ENCODE data around the gene C12orf76.
"Not testable (repeated sequence)": the region's sequence is repeated elsewhere in the genome, so short reads cannot be mapped to it uniquely, and the experiment has no call there.

Gene C12orf76

GRCh38 chr12:110012137-110012536, 36.2 kb downstream of the C12orf76 start:
- Histone ChIP-seq H3K4me3 (ENCODE audit: low read depth in 1 of 2, low read length in 2 of 2) (no peak overlapping the region), H3K36me3 (ENCODE audit: insufficient read depth, low read length) (peaks cover 34% of the 10 kb centered on the region), H3K9ac (ENCODE audit: low read depth, low read length) (no peak overlapping the region), H3K27me3 (ENCODE audit: insufficient read depth, low read length, poor library complexity) (no peaks in the 10 kb centered on the region), H3K4me2 (ENCODE audit: insufficient read depth, low read length) (no peak overlapping the region), H3K79me2 (ENCODE audit: insufficient read depth, low read length) (peaks cover 33% of the 10 kb centered on the region), H3K4me1 (ENCODE audit: insufficient read depth, low read length) (no peaks in the 10 kb centered on the region; the same call in none of the 2 replicates), H3K27ac (ENCODE audit: low read length) (no peak overlapping the region), H3K9me3 (ENCODE audit: insufficient read depth, low read length, severe bottlenecking) (no peaks in the 10 kb centered on the region), H4K20me1 (ENCODE audit: insufficient read depth, low read length) (no peaks in the 10 kb centered on the region; the same call in 1 of the 2 replicates), H2AFZ (ENCODE audit: low read depth, low read length) (no peak overlapping the region)
- ATAC-seq (ENCODE audit: insufficient read depth, low read depth) (no peak), DNase-seq (no peak)
- TF ChIP-seq CTCF (IDR thresholded peaks at IDR 0.05; ENCODE audit: borderline replicate concordance, extremely low read depth, low read length, poor library complexity, severe bottlenecking) = no peak
- TF ChIP-seq EZH2 (IDR thresholded peaks at IDR 0.05; ENCODE audit: borderline replicate concordance, low read depth, low read length, severe bottlenecking) = no peak

- Histone ChIP-seq H3K9me3 (ENCODE audit: insufficient read depth, low read length, severe bottlenecking) (no peaks in the 10 kb centered on the region), H3K4me3 (ENCODE audit: low read depth in 1 of 2, low read length in 2 of 2) (no peak overlapping the region), H3K27me3 (ENCODE audit: insufficient read depth, low read length, poor library complexity) (no peaks in the 10 kb centered on the region), H3K36me3 (ENCODE audit: insufficient read depth, low read length) (peaks cover 27% of the 10 kb centered on the region), H3K4me1 (ENCODE audit: insufficient read depth, low read length) (no peaks in the 10 kb centered on the region; the same call in none of the 2 replicates), H4K20me1 (ENCODE audit: insufficient read depth, low read length) (no peaks in the 10 kb centered on the region; the same call in 1 of the 2 replicates), H3K79me2 (ENCODE audit: insufficient read depth, low read length) (peaks cover 41% of the 10 kb centered on the region), H2AFZ (ENCODE audit: low read depth, low read length) (no peak overlapping the region), H3K4me2 (ENCODE audit: insufficient read depth, low read length) (no peak overlapping the region), H3K9ac (ENCODE audit: low read depth, low read length) (no peak overlapping the region), H3K27ac (ENCODE audit: low read length) (no peak overlapping the region)
- TF ChIP-seq EZH2 (IDR thresholded peaks at IDR 0.05; ENCODE audit: borderline replicate concordance, low read depth, low read length, severe bottlenecking) = no peak
- no peak for TF ChIP-seq CTCF (IDR thresholded peaks at IDR 0.05; ENCODE audit: borderline replicate concordance, extremely low read depth, low read length, poor library complexity, severe bottlenecking)
- ATAC-seq (ENCODE audit: insufficient read depth, low read depth) = no peak
- DNase-seq = no peak
Measured at GRCh38 chr12:110010853-110011723, 37.2 kb downstream of the C12orf76 start.

- H2AFZ ChIP-seq (ENCODE audit: low read depth, low read length); ATAC-seq (ENCODE audit: insufficient read depth, low read depth); H3K27me3 ChIP-seq (ENCODE audit: insufficient read depth, low read length, poor library complexity); H4K20me1 ChIP-seq (ENCODE audit: insufficient read depth, low read length); H3K27ac ChIP-seq (ENCODE audit: low read length); H3K4me2 ChIP-seq (ENCODE audit: insufficient read depth, low read length); H3K4me3 ChIP-seq (ENCODE audit: low read depth in 1 of 2, low read length in 2 of 2); H3K4me1 ChIP-seq (ENCODE audit: insufficient read depth, low read length); H3K9me3 ChIP-seq (ENCODE audit: insufficient read depth, low read length, severe bottlenecking); H3K9ac ChIP-seq (ENCODE audit: low read depth, low read length); DNase-seq: not testable (repeated sequence)
- Histone ChIP-seq H3K36me3 (ENCODE audit: insufficient read depth, low read length) (peaks cover 14% of the 10 kb centered on the region), H3K79me2 (ENCODE audit: insufficient read depth, low read length) (peaks cover 53% of the 10 kb centered on the region)
Measured at GRCh38 chr12:110008681-110009398, 39.5 kb downstream of the C12orf76 start.

- Histone ChIP-seq H3K4me1 (ENCODE audit: insufficient read depth, low read length) (no peaks in the 10 kb centered on the region), H3K36me3 (ENCODE audit: insufficient read depth, low read length) (peaks cover 14% of the 10 kb centered on the region), H4K20me1 (ENCODE audit: insufficient read depth, low read length) (0 out of 2 replicates have a peak, but pooled peaks cover 3% of the 10 kb centered on the region), H3K9ac (ENCODE audit: low read depth, low read length) (no peak overlapping the region), H3K4me2 (ENCODE audit: insufficient read depth, low read length) (no peak overlapping the region), H3K27me3 (ENCODE audit: insufficient read depth, low read length, poor library complexity) (no peaks in the 10 kb centered on the region), H3K79me2 (ENCODE audit: insufficient read depth, low read length) (peaks cover 61% of the 10 kb centered on the region), H2AFZ (ENCODE audit: low read depth, low read length) (no peak overlapping the region), H3K27ac (ENCODE audit: low read length) (no peak overlapping the region), H3K4me3 (ENCODE audit: low read depth in 1 of 2, low read length in 2 of 2) (no peak overlapping the region), H3K9me3 (ENCODE audit: insufficient read depth, low read length, severe bottlenecking) (no peaks in the 10 kb centered on the region)
- ATAC-seq (ENCODE audit: insufficient read depth, low read depth) (no peak), DNase-seq (no peak)
- TF ChIP-seq EZH2 (IDR thresholded peaks at IDR 0.05; ENCODE audit: borderline replicate concordance, low read depth, low read length, severe bottlenecking) (no peak), CTCF (IDR thresholded peaks at IDR 0.05; ENCODE audit: borderline replicate concordance, extremely low read depth, low read length, poor library complexity, severe bottlenecking) (no peak)
Measured at GRCh38 chr12:110007881-110008280, 40.4 kb downstream of the C12orf76 start.
